Measurements from ENCODE around the gene CCSAP.
A peak's percentile ranks its signal among the peaks of the same experiment; 100 is the strongest.

The CCSAP gene

DNA sequence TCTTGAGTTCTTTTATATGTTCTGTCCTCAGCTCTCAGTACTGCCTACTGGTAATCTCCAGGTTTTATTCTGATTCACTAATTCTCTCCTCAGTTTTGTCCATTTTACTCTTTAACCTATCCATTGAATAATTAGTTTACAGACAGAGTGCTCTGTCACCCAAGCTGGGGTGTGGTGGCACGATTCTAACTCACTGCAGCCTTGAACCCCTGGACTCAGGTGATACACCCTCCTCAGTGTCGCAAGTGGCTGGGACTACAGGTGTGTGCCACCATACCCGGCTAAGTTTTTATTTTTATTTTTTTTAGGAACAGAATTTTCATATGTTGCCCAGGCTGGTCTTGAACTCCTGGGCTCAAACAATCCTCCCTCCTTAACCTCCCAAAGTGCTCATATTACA, 58.0 kb downstream of the CCSAP start:
- DNase-seq = no peak

DNA sequence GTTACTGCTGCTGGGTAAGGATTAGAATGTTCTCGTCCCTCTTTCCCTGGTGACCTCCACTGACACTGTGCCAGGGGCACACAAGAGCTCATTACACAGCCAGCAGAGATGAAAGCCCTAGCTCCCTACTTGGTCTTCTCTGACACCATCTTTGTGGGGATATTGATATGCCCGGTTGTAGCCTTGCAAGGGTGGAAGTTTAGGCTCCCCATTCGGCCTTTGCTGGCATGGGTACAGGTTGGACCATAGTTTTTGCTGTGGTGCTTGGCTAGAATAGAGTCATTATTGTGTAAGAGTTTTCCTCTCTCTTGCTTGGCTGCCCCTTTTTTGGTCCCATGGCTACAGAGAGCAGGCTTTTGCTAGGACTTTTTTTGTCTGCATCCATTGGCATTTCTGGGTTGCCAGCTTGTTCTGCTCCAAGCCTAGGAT, 59.6 kb downstream of the CCSAP start:
- DNase-seq = no peak

GRCh38 chr1:229282295-229282823, 60.5 kb downstream of the CCSAP start:
- no peak for DNase-seq

GRCh38 chr1:229281339-229281926, 61.4 kb downstream of the CCSAP start:
- DNase-seq = no peak

DNA sequence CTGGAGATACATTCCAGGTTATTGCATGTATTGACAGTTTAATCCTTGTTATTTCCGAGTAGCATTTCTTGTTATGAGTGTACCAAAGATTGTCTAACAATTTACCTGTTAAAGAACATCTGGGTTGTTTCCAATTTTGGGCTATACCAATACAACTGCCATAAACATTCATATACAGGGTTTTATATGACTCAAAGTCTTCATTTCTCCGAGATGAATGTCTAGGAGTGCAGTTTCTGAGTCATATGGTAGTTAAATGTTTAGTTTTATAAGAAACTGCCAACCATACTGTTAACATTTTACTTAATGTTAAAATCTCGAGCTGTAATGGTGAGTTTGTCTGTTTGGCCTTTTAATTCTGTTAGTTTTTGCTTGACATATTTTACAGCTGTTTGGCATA, 61.9 kb downstream of the CCSAP start:
- no peak for DNase-seq

DNA sequence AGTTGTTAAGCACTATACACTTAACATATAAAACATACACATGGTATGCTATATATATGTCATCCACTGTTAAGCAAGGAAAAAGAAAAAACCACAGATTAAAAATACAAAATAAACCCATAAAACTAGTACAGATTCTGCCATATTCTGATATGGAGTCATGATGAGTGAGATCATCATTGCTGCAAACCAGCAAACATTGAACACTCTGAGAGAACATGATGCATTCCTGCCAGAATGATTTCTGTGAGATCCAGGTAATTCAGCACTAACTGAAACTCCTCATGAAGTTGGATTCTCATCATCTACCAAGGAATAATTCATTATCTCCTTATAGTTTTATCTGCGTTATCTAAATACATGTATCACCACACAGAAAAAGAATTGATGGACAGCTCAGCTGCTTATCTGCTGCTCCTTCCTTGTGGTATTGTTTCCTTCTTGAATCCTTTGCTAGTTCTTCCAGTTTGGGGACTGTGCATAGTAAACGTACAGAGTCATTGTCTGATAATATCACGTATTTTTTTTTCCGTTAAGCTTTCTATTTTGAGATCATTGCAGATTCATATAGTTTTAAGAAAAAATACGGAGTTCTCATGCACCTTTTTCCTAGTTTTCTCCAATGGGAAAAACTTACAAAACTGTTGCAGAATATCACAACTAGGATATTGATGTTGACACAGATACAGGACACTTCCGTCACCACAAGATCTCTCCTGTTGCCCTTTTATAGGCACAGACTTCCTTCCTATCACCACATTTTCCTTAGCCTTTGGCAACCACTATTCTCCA, 62.6 kb downstream of the CCSAP start:
- DNase-seq = no peak

DNA sequence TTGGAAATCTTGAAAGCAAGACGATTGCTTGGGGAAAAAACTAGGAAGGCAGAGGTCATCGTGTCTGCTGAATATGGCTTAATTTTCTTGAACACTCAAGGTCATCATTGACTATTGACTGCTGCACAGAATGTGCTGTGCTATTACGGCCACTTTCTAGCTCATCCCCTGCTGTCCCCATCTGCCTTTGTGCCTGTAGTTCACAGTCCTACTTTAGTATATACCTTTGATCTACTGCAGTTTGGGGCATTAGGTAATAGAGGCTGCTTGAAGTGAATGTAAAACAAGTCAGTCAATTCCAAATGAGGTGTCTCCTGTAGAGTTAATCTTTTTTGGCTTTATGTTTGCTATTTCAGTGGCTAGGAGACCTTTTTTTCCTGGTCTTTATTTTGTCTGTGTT, 63.6 kb downstream of the CCSAP start:
- DNase-seq = no peak

GRCh38 chr1:229278120-229278741, 64.6 kb downstream of the CCSAP start:
- no peak for DNase-seq

DNA sequence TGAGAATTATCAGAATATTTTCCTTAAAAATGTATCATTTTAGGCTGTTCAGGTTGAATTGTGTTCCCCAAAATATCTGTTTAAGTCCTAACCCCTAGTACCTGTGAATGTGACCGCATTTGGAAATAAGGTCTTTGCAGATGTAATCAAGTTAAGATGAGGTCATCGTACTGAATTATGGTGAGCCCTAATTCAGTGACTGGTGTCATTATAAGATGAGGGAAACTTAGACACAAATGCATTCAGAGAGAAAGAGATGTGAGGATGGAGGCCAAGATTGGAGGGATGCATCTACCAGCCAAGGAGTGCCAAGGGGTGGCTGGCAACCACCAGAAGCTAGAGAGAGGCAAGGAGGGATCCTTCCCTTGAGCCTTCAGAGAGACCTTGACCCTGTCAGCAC, 67.8 kb downstream of the CCSAP start:
- DNase-seq = no peak

GRCh38 chr1:229273507-229274232, 69.2 kb downstream of the CCSAP start:
- DNase-seq = no peak

DNA sequence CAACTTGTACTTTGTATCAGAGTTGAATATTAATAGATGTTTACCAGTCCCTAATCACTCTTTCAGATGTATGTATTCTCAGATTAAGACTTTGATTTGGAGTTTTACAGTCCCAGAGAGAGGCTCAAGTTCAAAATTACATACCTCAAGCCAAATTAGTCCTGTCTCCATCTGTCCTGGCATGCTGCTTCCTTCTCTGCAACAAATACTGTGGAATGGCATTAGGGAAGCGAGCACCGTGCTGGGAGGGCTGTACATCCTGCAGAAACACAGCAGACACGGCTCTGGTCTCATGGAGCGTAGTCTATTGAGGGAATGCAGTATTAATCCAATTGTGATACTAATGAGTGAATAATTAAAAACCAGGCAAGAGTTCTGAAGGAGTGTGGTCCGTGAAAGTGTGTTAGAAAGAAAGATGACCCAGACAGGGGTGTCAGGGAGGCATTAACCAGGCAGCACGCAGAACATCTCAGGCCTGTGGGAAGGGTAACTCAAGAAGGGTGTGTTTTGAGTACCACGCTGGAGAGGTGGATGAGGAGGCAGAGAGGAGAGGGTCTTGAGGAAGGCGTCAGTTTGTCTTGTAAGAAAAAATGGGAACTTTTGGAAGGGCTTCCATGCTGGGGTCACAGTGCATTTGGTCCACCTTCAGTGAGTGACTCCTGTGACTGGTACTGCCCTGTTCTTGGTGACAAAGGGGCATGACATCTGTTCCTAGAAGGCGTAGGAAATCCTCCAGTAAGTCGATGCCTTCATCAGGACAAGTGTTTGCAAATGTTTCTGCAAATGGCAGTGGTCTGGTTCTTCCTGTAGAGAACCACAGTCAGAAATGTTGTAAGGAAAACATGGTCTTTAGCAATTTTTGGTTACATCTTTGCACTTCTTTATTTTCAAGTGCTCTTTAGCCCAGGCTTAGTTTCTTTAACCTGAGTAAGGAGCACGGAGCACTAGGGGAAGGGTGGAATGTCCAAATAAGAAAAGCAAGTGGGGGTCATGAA, 70.4 kb downstream of the CCSAP start:
- no peak for DNase-seq

GRCh38 chr1:229271448-229272159, 71.2 kb downstream of the CCSAP start:
- peak; percentile 54 for DNase-seq
